Transverse colon (tissue), 4 donors: Measurements from ENCODE around the gene TBC1D12. TPM values are rescaled to one million over a fixed set of nuclear protein-coding genes. Genes with fewer than 3 reads are reported as not detected.

ENCODE experiments used
- DNase-seq: peaks from one replicate; pipeline ENCODE4 v3.0.0-alpha.2; 2019
- H3K27ac ChIP-seq, 4 donors: fragments of 200-600 bp; sonication (generic); 2 replicates each; pipeline ENCODE4 v1.5.1; 2016 to 2018; ENCODE audit warnings: inconsistent platforms in 4 of 4
- H3K27me3 ChIP-seq: fragments of 200-600 bp; sonication (generic); 2 replicates; pipeline ENCODE4 v1.5.1; 2017; ENCODE audit warnings: inconsistent platforms
- H3K36me3 ChIP-seq, 4 donors: fragments of 200-600 bp; sonication (generic); 2 replicates each; pipeline ENCODE4 v1.5.1; 2017 to 2019; ENCODE audit warnings: inconsistent platforms in 4 of 4
- H3K4me1 ChIP-seq, 4 donors: fragments of 200-600 bp; sonication (generic); 2 replicates each; pipeline ENCODE4 v1.5.1; 2017 to 2020; ENCODE audit warnings: inconsistent platforms in 4 of 4
- H3K4me3 ChIP-seq, 4 donors: fragments of 200-600 bp; sonication (generic); 1 replicate in 1 of 4; 2 replicates in 3 of 4; pipeline versions ENCODE4 v1.5.1 to v1.6.1; 2017 to 2019; ENCODE audit warnings: inconsistent platforms in 4 of 4
- H3K9me3 ChIP-seq, 2 donors: fragments of 200-600 bp; sonication (generic); 2 replicates each; pipeline ENCODE4 v1.5.1; 2017 to 2019; ENCODE audit warnings: inconsistent platforms in 2 of 2
- EP300 ChIP-seq: sonication (generic); formaldehyde crosslinking; IDR thresholded peaks from one replicate; pipeline ENCODE4 v1.6.1; 2017; ENCODE audit warnings: antibody characterized with exemption, low read depth
- POLR2A ChIP-seq: fragments of 450-650 bp; IDR thresholded peaks from one replicate; pipeline ENCODE4 v1.6.1; 2016; ENCODE audit warnings: antibody characterized with exemption, mild to moderate bottlenecking, moderate library complexity
- POLR2AphosphoS5 ChIP-seq, 3 donors: sonication (generic); formaldehyde crosslinking; IDR thresholded peaks; one replicate each; pipeline ENCODE4 v1.6.1; 2016; ENCODE audit warnings: antibody characterized with exemption in 3 of 3
- WGBS, 2 donors: methylation state at CpG; one replicate each; pipeline ENCODE4 v1.1.5; 2018; ENCODE audit warnings: low coverage in 1 of 2; 5-methylcytosine and 5-hydroxymethylcytosine counted together
- in situ Hi-C, 4 donors: fragments of 200-750 bp; cut with MboI; loops; one replicate each; pipeline versions ENCODE4 v1.15.0 to v1.15.1; 2017; ENCODE audit warnings: low sequenced_read_pairs in 3 of 4, low pct_ligation_motif_present in 1 of 4, low pct_unique_long_range_greater_than_20kb in 1 of 4
- intact Hi-C: fragments of 100-400 bp; cut with DNase I; formaldehyde crosslinking; loops from one replicate; pipeline ENCODE4 v1.15.1; 2023; ENCODE audit warnings: low total_unique reads
- total RNA-seq, 4 donors: library from RNA; depleted of rRNA; stranded (reverse); fragments of >200 nt; gene quantifications; one replicate each; pipeline ENCODE4 v1.1.0, GENCODE V29; 2016
- TF ChIP-seq, protein P1 (sequence below), 5 experiments: fragments of 200-600 bp in 3 of 5; fragments of 450-650 bp in 2 of 5; sonication (generic) in 3 of 5; IDR thresholded peaks; 1 replicate in 2 of 5; 2 replicates in 3 of 5; pipeline ENCODE4 v1.5.1; 2016 to 2017; ENCODE audit warnings: antibody characterized with exemption in 5 of 5, inconsistent platforms in 3 of 5, mild to moderate bottlenecking in 2 of 5, moderate library complexity in 1 of 5

Gene TBC1D12
- total RNA-seq, 4 donors from 2014 or later = 27.2 to 58.0 (median 38.0) TPM

DNA sequence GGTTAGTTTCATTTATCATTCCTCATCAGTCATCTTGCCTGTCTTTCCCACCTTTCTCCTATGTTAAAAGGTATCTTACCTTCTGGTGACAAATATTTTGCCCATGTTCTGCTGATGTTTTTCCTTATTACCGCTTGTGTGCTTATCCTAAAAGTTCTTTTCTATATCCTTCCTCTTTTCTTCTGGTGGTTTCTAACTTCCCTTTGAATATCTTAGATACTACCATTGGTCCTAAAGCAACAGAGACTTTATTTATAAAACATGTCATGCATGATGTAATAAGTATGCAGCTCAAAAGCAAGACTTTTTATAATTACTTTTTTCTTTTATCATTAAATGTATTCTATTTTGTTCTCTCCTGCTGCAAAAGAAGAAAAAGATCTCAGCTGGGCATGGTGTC is 24.8 kb downstream of the TBC1D12 start:
- in situ Hi-C loops (no loop called here), intact Hi-C loops (no loop called here)
- TF ChIP-seq POLR2A (no peak), EP300 (no peak), POLR2AphosphoS5 (IDR thresholded peaks at IDR 0.05) (no peak)
- TF ChIP-seq, protein P1, sequence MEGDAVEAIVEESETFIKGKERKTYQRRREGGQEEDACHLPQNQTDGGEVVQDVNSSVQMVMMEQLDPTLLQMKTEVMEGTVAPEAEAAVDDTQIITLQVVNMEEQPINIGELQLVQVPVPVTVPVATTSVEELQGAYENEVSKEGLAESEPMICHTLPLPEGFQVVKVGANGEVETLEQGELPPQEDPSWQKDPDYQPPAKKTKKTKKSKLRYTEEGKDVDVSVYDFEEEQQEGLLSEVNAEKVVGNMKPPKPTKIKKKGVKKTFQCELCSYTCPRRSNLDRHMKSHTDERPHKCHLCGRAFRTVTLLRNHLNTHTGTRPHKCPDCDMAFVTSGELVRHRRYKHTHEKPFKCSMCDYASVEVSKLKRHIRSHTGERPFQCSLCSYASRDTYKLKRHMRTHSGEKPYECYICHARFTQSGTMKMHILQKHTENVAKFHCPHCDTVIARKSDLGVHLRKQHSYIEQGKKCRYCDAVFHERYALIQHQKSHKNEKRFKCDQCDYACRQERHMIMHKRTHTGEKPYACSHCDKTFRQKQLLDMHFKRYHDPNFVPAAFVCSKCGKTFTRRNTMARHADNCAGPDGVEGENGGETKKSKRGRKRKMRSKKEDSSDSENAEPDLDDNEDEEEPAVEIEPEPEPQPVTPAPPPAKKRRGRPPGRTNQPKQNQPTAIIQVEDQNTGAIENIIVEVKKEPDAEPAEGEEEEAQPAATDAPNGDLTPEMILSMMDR (IDR thresholded peaks at IDR 0.05) = no peak

DNA sequence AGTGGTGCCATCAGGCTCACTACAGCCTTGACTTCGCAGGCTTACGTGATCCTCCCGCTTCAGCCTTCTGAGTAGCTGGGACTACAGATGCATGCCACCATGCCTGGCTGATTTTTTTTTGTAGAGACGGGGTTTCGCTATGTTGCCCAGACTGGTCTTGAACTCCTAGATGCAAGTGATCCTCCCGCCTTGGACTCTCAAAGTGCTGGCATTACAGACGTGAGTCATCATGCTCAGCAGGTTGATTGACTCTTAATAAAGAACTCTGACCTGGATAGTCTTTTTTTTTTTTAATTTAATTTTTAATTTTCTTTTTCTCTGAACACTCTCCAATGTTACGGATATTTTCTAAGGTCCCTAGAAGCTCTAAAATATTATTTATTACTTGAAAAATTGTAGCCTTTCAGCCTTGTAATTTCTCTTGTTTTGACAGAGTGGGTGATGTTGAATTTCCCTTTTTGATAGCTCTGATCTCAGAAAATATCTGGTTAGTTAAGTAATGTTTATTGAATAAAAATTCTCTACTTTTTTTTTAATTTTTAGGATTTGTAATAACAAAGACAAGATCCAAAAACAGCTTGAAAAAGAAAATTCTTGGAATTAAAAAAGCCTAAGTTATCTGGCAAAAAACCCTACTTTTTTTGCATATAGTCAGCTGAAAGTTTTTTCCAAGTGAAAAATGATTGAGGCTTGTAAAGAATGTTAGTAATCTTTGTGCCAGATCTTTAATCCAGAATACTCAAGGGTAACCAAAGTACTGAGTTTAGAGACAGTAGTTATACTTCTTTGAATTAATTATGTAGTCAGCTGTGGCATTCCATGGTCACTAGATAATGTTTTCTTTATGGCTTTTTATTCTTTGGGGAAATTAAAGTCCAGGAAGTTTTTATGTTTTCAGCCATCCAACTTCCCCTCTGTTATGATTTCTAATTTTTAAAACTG is 26.7 kb downstream of the TBC1D12 start:
- H3K27ac ChIP-seq = no peak overlapping the region
- no peak for TF ChIP-seq POLR2AphosphoS5 (IDR thresholded peaks at IDR 0.05)
- TF ChIP-seq EP300 = no peak
- no peak for TF ChIP-seq POLR2A
- TF ChIP-seq, protein P1 (IDR thresholded peaks at IDR 0.05) = no peak
- peaks cover 0 to 12% (median 5%) of the 10 kb centered on the region in 4 donors for H3K4me1 ChIP-seq
- no peak for DNase-seq
- H3K9me3 ChIP-seq = peaks cover 10 to 11% of the 10 kb centered on the region in 2 donors
- no peaks in the 10 kb centered on the region for H3K36me3 ChIP-seq
- H3K27me3 ChIP-seq = no peaks in the 10 kb centered on the region
- intact Hi-C loops (no loop called here), in situ Hi-C loops (no loop called here)
- no peak overlapping the region for H3K4me3 ChIP-seq
- WGBS, 2 donors = 88 to 95% methylated on average over 4 to 8 of the region's 8 CpGs

More for the DNA sequence above, 24.8 kb downstream of the TBC1D12 start:
- no peak overlapping the region for H3K27ac ChIP-seq
- H3K4me3 ChIP-seq = no peak overlapping the region
- H3K9me3 ChIP-seq = peaks cover 10 to 11% of the 10 kb centered on the region in 2 donors
- H3K27me3 ChIP-seq = no peaks in the 10 kb centered on the region
- H3K36me3 ChIP-seq = no peaks in the 10 kb centered on the region
- 73 to 82% methylated on average over 1 of the region's 1 CpG for WGBS, 2 donors
- no peak for DNase-seq
- H3K4me1 ChIP-seq = peaks cover 0 to 15% (median 5%) of the 10 kb centered on the region in 4 donors

DNA sequence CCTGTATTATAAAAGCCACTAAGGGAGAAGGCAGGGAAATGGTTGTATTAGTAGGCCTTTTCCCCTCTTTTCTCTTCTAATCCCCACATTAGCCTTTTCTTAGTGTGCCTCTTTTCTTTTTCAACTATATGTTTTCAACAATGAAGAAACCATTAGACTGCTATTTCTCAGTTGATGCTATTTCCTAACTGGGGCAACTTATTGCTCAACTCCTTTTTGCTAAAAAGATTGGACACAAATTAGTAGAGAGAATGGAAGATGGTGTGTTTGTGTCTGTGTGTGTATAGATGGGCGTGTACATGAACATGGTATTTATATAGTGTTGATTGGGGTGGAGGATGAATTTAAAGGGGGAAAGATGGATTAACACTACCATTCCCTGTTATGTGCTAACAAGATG is 28.4 kb downstream of the TBC1D12 start:
- no peaks in the 10 kb centered on the region for H3K27me3 ChIP-seq
- intact Hi-C loops = no loop called here
- TF ChIP-seq POLR2A = no peak
- TF ChIP-seq, protein P1 (IDR thresholded peaks at IDR 0.05) = no peak
- TF ChIP-seq POLR2AphosphoS5 (IDR thresholded peaks at IDR 0.05) = no peak
- no peak for DNase-seq
- H3K9me3 ChIP-seq = peaks cover 8 to 10% of the 10 kb centered on the region in 2 donors
- in situ Hi-C loops = no loop called here
- H3K4me1 ChIP-seq = peaks cover 0 to 12% (median 5%) of the 10 kb centered on the region in 4 donors
- H3K36me3 ChIP-seq = no peaks in the 10 kb centered on the region
- H3K27ac ChIP-seq = no peak overlapping the region
- WGBS, 2 donors = 76 to 100% methylated on average over 1 of the region's 1 CpG
- no peak overlapping the region for H3K4me3 ChIP-seq

DNA sequence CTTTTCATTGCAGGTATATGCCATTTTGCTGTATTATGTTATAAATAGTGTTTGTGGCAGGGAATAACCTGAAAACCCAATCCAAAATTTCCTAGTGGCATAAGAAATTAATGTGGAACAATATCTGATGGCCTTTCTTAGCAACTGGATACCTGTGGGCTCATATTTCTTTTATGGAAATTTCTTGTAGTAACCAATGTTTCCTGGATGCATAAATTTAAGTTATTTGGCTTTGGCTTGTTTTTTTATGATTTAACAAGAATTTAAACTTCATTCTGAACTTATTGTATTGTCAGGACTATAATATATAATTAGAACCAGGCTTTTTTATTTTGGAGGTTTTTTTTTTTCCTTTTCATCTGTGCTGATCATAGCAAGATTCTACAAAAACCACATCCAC is 30.1 kb downstream of the TBC1D12 start:
- peaks cover 4 to 9% of the 10 kb centered on the region in 2 donors for H3K9me3 ChIP-seq
- intact Hi-C loops = no loop called here

More for the DNA sequence above, 30.1 kb downstream of the TBC1D12 start:
- H3K4me3 ChIP-seq = no peak overlapping the region
- H3K36me3 ChIP-seq = no peaks in the 10 kb centered on the region
- TF ChIP-seq POLR2A (no peak), EP300 (no peak), POLR2AphosphoS5 (IDR thresholded peaks at IDR 0.05) (no peak)
- TF ChIP-seq, protein P1 (IDR thresholded peaks at IDR 0.05) = no peak
- H3K27ac ChIP-seq = no peak overlapping the region
- peaks cover 0 to 11% (median 5%) of the 10 kb centered on the region in 4 donors for H3K4me1 ChIP-seq
- in situ Hi-C loops = no loop called here
- no peaks in the 10 kb centered on the region for H3K27me3 ChIP-seq
- DNase-seq = no peak
